AG08396 (cell line): Measurements from ENCODE around the gene ALS2.
"Not testable (repeated sequence)": the region's sequence is repeated elsewhere in the genome, so short reads cannot be mapped to it uniquely, and the experiment has no call there.

ENCODE experiments used
- DNase-seq: peaks from one replicate; pipeline ENCODE4 v3.0.0; 2012; ENCODE audit warnings: low spot score, mixed read lengths

ALS2 gene

DNA sequence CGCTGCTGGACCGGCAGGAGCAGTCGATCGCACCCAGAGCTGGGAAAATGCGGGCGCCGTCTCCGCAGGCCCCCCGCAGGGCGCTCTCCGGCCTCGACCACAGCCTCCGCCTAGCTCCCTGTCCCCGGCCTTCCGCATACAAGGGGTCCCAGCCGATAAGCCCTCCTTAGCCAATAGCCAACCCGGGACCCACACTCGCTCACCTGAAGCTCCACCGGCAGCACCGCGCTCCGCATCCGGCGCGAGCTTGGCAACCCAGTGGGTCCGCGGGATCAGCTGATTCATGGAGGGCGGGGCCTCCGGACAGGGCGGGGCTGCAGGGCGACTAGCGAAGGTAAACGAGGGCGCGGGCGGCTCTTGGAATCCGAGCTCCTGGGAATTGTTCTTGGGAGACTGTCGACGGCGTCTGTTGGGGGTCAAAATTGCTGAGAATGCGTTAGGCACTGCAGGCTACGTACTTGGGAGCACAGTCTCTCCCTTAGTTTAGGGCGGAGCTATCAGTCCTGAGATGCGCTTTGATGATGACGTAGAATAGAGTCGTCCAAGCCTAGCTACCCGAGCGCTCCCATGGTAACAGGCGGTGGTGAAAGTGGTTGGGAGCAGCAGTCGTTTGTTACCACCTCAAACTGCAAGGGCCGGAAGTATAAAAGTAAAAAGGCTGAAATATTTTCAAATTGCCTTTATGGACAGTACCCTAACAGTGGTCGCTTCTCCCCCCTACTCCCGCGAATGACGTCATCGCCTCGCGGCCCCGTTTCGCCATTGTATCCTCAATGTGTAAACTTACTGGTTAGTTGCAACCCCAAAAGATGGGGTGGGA, at the start of gene ALS2:
Gene ALS2 (minus strand): TSS at position 260 of the 820 bp plus-strand sequence. CDS start 12,048 bp downstream, outside the sequence.
- peak; percentile 90 for DNase-seq

DNA sequence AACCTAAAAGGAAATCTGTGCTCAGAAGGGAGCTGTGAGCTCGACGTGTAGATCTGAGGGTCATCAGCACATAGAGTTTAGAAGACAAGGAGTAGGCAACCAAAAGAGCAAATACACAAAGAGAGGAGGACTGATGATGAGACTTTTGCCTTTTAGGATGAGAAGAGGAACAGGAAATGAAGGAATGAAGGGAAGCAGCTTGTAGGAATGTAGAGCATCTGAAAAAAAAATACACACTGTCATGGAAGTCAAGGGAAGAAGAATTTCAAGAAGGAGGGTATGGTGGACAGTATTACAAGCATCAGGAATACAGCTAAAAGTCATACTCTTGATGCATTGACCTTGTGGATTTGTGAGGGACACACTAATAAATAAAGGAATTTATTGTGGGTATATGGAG, 47.5 kb upstream of the ALS2 start:
- DNase-seq = no peak

GRCh38 chr2:201827621-201828020, 46.9 kb upstream of the ALS2 start:
- no peak for DNase-seq

DNA sequence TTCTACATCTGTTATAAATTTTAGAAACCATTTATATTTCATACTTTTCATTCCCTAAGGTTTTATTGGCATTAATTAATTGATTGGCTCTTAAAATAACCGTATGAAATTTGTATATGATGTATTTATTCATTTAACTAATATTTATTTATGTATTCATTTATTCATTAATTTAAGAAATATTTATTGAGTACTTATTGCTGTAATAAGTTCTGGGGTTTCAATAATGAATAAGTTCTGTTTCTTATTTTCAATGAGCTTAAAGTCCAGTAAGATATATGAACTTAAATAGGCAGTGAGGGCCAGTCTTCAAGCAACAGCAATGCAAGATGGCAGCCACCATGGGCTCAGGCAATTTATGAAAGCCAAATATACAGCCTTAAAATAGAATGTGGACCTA, 43.5 kb upstream of the ALS2 start:
- DNase-seq = no peak

DNA sequence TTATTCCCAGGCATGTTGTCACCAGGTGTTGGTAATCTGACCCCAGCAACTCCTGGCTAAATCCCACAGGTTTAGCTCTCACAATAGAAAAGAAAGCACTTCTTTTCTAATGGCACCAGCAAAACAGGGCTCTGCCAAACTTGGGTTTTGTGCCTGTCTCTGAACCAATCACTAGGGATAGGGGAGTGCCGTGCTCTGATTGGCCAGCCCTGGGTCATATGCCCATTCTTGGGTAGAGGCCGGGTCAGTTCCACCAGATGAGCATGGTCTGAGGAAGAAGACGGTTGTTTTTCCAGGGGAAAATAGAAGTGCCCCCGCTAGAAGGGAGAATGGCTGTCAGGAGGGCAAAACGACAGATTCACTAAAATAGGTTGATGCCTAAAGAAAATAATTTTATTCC, 40.3 kb upstream of the ALS2 start:
- no peak for DNase-seq

- no peak for DNase-seq
Measured at GRCh38 chr2:201820383-201821007, 39.8 kb upstream of the ALS2 start.

- DNase-seq = no peak
Measured at GRCh38 chr2:201816657-201817575, 36.2 kb upstream of the ALS2 start.

DNA sequence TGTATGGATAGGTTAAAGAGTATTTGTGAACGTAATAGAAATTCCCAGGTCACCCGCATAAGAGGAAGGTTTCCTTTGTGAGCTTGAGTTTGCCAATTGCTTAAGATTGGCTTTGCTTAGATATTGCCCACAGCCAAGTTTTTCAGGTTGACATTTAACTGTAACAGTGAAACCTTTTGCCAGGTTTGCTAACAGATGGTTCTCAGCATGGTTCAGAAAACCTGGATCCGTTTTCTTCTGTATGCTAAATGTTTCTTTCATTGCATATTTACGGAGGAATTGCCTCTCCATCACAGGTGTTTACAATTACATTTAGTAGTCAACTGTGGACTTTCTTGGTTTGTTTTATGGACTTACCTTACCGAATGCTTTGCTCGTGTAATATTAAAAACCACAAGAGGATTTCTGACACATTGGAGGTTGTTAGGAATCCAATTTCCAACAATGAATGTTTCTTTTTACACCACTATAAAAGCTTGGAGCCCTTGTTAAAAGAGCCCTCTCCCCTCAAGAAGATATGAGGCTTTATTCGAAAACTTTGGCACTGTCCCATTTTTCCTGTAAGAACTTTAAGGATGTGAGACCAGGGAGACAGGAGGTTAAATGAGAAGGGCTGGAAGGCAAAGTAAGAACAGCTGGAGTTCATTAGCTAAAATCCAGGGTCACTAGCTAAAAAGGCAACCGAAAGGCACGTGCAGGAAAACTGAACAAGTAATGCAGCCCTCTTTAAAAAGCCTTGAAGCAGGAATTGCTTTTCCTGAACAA, 33.4 kb upstream of the ALS2 start:
- DNase-seq = no peak

GRCh38 chr2:201810604-201811003, 29.9 kb upstream of the ALS2 start:
- DNase-seq = not testable (repeated sequence)

DNA sequence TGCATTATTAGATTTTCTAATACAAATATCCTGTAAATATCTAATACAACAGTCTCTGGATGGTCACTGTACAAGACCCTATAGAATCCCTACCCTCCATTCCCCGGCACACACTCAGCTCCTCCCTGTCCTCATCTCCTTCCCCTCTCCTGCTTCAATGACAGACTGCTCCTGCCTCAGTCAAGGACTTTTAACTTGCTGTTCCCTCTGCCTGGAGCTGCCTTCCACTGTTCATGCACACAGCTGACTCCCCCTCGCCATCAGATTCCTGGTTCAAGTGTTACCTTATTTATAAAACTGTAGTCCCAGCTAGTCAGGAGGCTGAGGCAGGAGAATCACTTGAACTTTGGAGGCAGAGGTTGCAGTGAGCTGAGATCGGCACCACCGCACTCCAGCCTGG, 28.9 kb upstream of the ALS2 start:
- DNase-seq = no peak

DNA sequence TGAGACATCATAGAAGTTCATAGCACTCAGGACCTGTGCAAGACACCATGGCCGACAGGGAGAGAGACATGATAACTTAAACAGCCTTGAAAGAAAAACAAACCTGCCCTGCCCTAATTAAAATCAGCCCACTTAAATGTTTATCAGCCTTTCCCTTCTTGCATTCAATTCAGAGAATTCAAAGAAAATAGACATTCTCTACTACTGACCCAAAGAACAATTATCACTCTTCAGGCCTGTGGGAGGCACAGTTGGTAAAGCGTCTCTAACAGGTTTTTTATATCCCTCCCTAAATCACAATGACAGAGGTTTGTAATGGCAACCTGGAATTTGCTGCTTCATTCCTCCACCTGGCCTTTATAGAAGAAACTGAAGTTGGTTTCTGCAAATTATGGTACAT, 27.3 kb upstream of the ALS2 start:
- no peak for DNase-seq

GRCh38 chr2:201807452-201807999, 26.8 kb upstream of the ALS2 start:
- DNase-seq = peak; percentile 24

DNA sequence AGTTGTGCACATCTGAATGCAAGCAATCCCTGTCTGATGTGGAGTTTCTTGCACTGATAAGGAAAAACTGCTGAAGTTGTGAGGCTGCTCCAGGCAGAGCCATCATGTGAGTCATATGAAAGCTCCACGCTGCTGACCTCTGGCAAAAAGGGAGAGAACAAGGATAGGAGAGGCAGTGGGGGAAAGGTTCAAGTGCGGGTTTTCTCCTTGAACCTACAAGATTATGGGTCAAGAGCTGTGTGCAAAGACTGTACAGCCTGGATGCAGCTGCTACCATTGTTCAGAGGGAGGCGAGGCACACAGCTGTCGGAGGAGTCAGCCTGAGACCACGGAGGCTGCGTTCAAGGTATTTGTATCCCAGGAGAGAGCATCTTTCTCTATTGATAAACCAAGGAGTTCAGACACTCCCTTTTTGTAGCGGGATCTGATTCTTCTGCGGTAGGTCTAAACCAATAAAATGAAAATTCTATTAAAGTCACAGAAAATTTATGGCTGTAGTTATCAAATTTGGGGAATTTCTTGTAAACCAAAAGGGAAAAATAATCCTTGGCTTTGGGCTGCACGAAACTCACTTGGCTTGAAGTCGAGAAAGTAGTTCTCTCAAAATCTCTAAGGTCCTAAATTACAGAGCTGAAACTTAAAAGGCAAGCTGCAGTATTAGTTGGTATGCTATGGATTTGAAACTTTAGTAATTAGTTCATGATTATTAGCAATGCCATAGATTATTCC, 25.9 kb upstream of the ALS2 start, which contains the start of gene CDK15:
Gene CDK15 (plus strand): TSS at position 96 of the 729 bp plus-strand sequence. CDS start 128 bp downstream, at position 224.
- DNase-seq = peak; percentile 25

DNA sequence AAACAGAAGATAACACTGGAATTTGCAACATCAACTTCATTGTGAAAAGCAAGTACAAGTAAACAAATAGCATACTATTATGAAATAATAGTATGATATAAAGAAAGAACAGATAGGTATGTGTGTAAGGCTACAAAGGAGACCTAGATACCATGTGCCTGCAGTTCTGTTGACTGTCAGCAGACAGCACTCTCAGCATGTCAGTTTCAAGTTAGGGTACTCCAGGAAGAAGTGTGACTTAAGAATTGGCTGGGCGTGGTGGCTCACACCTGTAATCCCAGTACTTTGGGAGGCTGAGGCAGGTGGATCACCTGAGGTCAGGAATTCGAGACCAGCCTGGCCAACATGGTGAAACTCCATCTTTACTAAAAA, 18.2 kb upstream of the ALS2 start:
- DNase-seq = not testable (repeated sequence)

GRCh38 chr2:201798252-201798913, 17.6 kb upstream of the ALS2 start:
- DNase-seq = peak; percentile 36

DNA sequence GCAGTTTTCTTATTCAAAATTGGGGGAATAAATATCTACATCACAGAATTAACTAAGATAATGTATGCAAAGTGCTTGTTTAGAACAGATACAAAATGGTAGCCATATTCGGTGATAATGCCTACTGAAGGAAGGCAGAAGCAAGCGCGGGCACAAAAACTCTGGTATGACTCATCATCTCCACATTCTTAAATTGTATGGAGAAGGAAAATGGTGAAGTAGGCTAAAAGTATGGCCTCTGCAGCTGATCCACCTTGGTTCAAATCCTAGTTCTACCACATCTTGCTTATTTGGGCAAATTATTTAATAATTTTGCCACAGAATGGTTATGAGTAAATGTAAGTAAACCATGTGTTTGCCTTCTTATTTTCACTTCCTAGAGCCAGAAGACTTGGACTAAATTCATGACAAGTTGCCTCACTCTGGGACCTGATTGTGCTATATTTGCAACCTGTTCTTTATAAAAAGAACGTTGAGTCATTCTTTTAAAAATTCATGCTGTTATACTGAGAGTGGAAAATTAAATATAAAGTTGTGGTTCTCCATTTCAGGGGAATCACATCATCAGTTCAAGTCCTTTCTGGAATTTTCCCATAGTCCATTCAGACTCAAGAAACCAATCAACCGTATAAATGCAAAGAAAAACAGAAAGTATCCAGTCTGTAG, 16.6 kb upstream of the ALS2 start:
- peak; percentile 15 for DNase-seq

DNA sequence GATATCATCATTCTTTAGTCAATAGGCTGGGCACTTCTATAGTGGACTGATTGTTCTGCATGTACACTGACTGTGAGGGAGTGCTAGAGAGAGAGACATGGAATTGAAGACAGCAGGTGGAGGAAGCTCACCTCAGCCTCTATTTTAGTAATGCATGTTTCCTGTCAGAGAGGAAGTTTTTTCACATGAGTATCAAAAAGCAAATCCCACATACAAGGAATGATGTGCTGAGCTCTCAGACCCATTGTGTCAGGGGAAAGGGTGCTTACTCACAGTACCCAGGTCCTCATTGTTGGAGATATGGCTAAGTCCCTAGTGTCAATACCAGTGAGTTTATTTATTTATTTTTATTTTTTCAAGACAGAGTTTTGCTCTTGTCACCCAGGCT, 15.7 kb upstream of the ALS2 start:
- no peak for DNase-seq

DNA sequence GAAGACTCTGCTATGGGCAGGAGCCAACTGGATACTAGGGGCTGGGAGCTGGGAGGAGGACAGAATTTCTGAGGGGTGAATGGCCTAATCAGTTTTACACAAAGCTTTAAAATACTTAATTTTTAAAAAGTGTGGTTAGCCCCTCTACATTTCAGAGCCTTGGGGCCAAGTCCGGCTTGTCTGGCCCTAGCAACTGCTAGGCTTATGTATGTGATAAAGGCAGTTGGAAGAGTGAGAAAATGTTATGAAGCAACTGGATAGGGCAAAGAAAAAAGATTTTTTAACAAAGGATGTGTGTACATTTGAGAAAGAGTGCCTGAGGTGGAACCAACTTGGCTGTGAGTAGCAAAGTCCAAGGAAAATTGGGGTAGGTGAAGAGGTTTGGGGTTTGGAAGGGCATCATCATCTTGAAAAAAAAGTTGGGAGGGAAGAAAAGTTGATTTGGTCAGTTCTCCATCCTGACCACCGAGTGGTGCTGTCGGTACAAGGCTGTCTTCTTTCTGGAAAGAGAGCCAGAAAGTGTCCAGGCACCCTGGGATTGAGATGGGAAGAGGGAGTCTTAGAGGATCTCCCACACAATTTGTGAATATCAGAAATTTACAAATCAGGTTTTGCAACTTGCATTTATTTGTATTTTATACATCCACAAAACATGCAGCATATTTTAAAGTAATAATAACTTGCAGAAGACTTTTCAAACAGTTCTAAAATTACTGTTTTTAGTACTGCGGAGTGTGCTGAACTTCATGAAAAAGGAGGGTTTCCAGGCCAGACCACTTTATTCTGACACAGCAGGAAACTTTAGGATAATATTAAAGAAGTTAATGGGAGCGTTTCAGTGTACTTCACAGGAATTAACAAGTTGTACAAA, 15.1 kb upstream of the ALS2 start:
- peak; percentile 64 for DNase-seq

GRCh38 chr2:201794294-201794693, 13.6 kb upstream of the ALS2 start:
- no peak for DNase-seq
